ENCODE results near the gene DTD2. TPM values are rescaled to one million over a fixed set of nuclear protein-coding genes. Genes with fewer than 3 reads are reported as not detected.

Gene DTD2
- polyA plus RNA-seq, 3 donors, result 6.4 to 16.6 (median 15.0) TPM

- WGBS (ENCODE audit: insufficient coverage), result 100% methylated on average over 1 of the region's 2 CpGs
- Mint-ChIP-seq H3K4me1 (peaks cover 58% of the 10 kb centered on the region), H3K27ac (peak overlapping the region in 5 of 7 donors; percentile 1 to 91 (median 39)), H3K4me3 (peak overlapping the region in 1 of 2 donors; percentile 54), H3K27me3 (ENCODE audit: low read depth in 3 of 3) (peaks cover 3 to 9% (median 7%) of the 10 kb centered on the region in 3 donors), H3K36me3 (peaks cover 1 to 10% of the 10 kb centered on the region in 2 donors), H3K9me3 (peaks cover 0 to 3% (median 2%) of the 10 kb centered on the region in 7 donors)
- no peak for TF ChIP-seq CTCF (IDR thresholded peaks at IDR 0.05)
- Histone ChIP-seq H3K36me3 (replicated peaks in 1 of 2; ENCODE audit: control insufficient read depth in 1 of 2, insufficient read depth in 2 of 2, low read length in 2 of 2) (no peaks in the 10 kb centered on the region), H3K27ac (ENCODE audit: low read depth in 1 of 2, low read length in 2 of 2) (peak overlapping the region in 1 of 2 donors; percentile 75), H3K4me1 (ENCODE audit: control insufficient read depth in 1 of 2, insufficient read depth in 2 of 2, low read length in 2 of 2) (peaks cover 58 to 71% of the 10 kb centered on the region in 2 donors), H4K20me1 (ENCODE audit: insufficient read depth, low read length) (no peaks in the 10 kb centered on the region), H3K4me2 (replicated peaks; ENCODE audit: extremely low read depth, low read length, poor library complexity, severe bottlenecking) (no peak overlapping the region), H2AFZ (ENCODE audit: insufficient read depth, low read depth, low read length, poor library complexity, severe bottlenecking) (no peak overlapping the region), H3K4me3 (replicated peaks in 1 of 3; ENCODE audit: low read depth in 2 of 3, low read length in 3 of 3) (no peak overlapping the region), H3K27me3 (ENCODE audit: control insufficient read depth in 2 of 2, insufficient read depth in 2 of 2, low read length in 2 of 2) (peaks cover 0 to 8% of the 10 kb centered on the region in 2 donors), H3K79me2 (ENCODE audit: insufficient read depth, low read length) (no peaks in the 10 kb centered on the region), H3K9ac (ENCODE audit: insufficient read depth, low read length, poor library complexity, severe bottlenecking) (no peak overlapping the region), H3K9me3 (replicated peaks in 1 of 2; ENCODE audit: control insufficient read depth in 1 of 2, insufficient read depth in 1 of 2, low read length in 2 of 2) (no peaks in the 10 kb centered on the region)
- no peak for DNase-seq
- intact Hi-C loops (cut with micrococcal nuclease), result no loop called here
These were observed 29.5 kb upstream of the DTD2 start for GRCh38 chr14:31486764-31487163.

DNA sequence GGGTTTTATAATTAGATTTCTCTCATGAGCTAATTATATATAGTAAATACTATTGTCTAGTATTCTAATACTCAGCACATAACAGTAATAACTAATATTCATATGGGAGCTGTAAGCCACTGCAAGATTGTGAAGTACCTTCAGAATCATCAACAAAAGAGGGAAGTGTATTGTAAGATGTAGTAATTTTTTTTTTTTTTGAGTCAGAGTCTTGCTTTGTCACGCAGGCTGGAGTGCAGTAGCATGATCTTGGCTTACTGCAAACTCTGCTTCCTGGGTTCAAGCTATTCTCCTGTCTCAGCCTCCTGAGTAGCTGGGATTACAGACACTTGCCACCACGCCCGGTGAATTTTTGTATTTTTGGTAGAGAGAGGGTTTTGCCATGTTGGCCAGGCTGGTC is 27.4 kb upstream of the DTD2 start:
- DNase-seq, result peak; percentile 74 to 89 (median 87)
- no peaks in the 10 kb centered on the region for H3K36me3 ChIP-seq (replicated peaks in 1 of 2; ENCODE audit: control insufficient read depth in 1 of 2, insufficient read depth in 2 of 2, low read length in 2 of 2)
- no CpG with 5 or more reads among the region's 3 CpGs for WGBS (ENCODE audit: insufficient coverage)
- H3K79me2 ChIP-seq (ENCODE audit: insufficient read depth, low read length), result no peaks in the 10 kb centered on the region
- Mint-ChIP-seq H3K9me3 (peaks cover 0 to 3% (median 2%) of the 10 kb centered on the region in 7 donors), H3K4me3 (peak overlapping the region in 1 of 2 donors; percentile 72), H3K4me1 (peaks cover 49% of the 10 kb centered on the region), H3K36me3 (peaks cover 1 to 10% of the 10 kb centered on the region in 2 donors), H3K27me3 (ENCODE audit: low read depth in 3 of 3) (peaks cover 3 to 5% (median 5%) of the 10 kb centered on the region in 3 donors), H3K27ac (peak overlapping the region; percentile 87 to 97 (median 94))
- peaks cover 3 to 4% of the 10 kb centered on the region in 2 donors for H3K27me3 ChIP-seq (ENCODE audit: control insufficient read depth in 2 of 2, insufficient read depth in 2 of 2, low read length in 2 of 2)
- no peaks in the 10 kb centered on the region for H3K9me3 ChIP-seq (replicated peaks in 1 of 2; ENCODE audit: control insufficient read depth in 1 of 2, insufficient read depth in 1 of 2, low read length in 2 of 2)
- no peak for TF ChIP-seq CTCF (IDR thresholded peaks at IDR 0.05)
- H3K4me1 ChIP-seq (ENCODE audit: control insufficient read depth in 1 of 2, insufficient read depth in 2 of 2, low read length in 2 of 2), result peaks cover 47 to 57% of the 10 kb centered on the region in 2 donors
- intact Hi-C loops (cut with micrococcal nuclease), result no loop called here
- no peak overlapping the region for H2AFZ ChIP-seq (ENCODE audit: insufficient read depth, low read depth, low read length, poor library complexity, severe bottlenecking)
- no peak overlapping the region for H3K9ac ChIP-seq (ENCODE audit: insufficient read depth, low read length, poor library complexity, severe bottlenecking)
- no peak overlapping the region for H3K4me3 ChIP-seq (replicated peaks in 1 of 3; ENCODE audit: low read depth in 2 of 3, low read length in 3 of 3)
- no peak overlapping the region for H3K4me2 ChIP-seq (replicated peaks; ENCODE audit: extremely low read depth, low read length, poor library complexity, severe bottlenecking)
- peak overlapping the region; percentile 62 to 82 for H3K27ac ChIP-seq (ENCODE audit: low read depth in 1 of 2, low read length in 2 of 2)
- H4K20me1 ChIP-seq (ENCODE audit: insufficient read depth, low read length), result no peaks in the 10 kb centered on the region
